Measurements from ENCODE around the gene CERS3.

CERS3 gene

DNA sequence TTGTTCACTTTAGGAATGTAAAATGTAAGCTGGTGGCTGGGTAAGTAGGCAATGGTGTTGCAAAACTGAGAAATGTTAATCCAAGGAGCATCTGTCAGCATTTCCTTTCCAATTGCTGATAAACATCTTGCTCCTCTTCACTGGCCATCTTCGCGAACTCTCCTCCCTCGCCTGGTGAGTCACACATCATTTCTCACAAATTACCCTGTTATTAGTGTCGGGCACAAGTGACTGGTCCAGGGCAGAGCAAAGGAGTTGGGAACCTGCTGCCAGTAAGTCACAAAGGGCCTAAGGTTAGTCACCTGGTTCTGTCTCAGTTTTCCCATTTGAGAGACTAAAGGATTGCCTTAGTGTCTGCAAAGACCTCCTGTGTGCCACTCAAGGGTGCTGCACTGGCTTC is 13.0 kb downstream of the CERS3 start:
- Histone ChIP-seq H3K9me3 (no peaks in the 10 kb centered on the region), H3K27ac (no peak overlapping the region), H3K27me3 (no peaks in the 10 kb centered on the region), H3K36me3 (no peaks in the 10 kb centered on the region), H3K4me1 (ENCODE audit: control insufficient read depth in 1 of 2, insufficient read depth in 1 of 2, low read depth in 1 of 2, low read length in 1 of 2) (peaks cover 43 to 56% of the 10 kb centered on the region in 2 experiments), H3K4me3 (ENCODE audit: low read depth in 1 of 2, low read length in 1 of 2) (no peak overlapping the region)
- TF ChIP-seq CTCF (IDR thresholded peaks at IDR 0.05) = no peak

DNA sequence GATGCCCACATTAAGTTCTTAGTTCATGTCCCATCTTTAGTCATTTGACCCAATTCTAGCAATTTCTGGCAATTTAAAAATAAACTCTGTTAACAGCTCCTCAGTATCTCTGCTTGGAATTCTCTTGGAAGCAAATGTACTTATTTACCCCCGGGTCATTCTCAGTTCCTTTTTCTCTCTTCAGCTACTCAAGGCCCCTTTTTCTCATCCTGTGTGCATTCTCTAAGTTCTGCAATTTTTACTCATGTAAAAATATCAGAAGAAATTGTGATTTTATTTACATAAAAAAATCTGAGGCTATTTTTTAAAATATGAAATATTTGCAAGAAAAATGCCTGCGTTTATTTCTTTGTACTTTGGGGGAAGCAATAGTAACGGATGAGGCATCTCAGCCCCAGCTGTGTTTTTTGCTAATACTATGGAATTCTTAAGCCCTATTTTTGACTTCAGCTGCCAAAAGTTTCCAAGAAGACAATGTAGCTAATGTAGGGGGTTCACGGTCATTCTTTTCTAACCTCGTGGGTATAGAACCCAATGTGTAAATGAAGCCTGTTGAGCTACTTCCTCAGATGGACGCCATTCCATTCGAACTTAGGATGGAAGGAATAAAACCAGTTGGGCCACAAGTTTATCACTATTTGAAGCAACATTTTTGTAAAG is 20.0 kb downstream of the CERS3 start:
- Histone ChIP-seq H3K36me3 (no peaks in the 10 kb centered on the region), H3K27me3 (peaks cover 5% of the 10 kb centered on the region), H3K4me3 (ENCODE audit: low read depth in 1 of 2, low read length in 1 of 2) (no peak overlapping the region), H3K9me3 (no peaks in the 10 kb centered on the region), H3K4me1 (ENCODE audit: control insufficient read depth in 1 of 2, insufficient read depth in 1 of 2, low read depth in 1 of 2, low read length in 1 of 2) (peaks cover 0 to 16% of the 10 kb centered on the region in 2 experiments), H3K27ac (no peak overlapping the region)
- no peak for TF ChIP-seq CTCF (IDR thresholded peaks at IDR 0.05)

- no peaks in the 10 kb centered on the region for H3K36me3 ChIP-seq
- H3K4me1 ChIP-seq (ENCODE audit: control insufficient read depth in 1 of 2, insufficient read depth in 1 of 2, low read depth in 1 of 2, low read length in 1 of 2) = peaks cover 0 to 16% of the 10 kb centered on the region in 2 experiments
- H3K4me3 ChIP-seq (ENCODE audit: low read depth in 1 of 2, low read length in 1 of 2) = no peak overlapping the region
- peaks cover 8% of the 10 kb centered on the region for H3K27me3 ChIP-seq
- no peaks in the 10 kb centered on the region for H3K9me3 ChIP-seq
- no peak for TF ChIP-seq CTCF (IDR thresholded peaks at IDR 0.05)
- H3K27ac ChIP-seq = no peak overlapping the region
Observed at GRCh38 chr15:100502651-100503050, 26.1 kb downstream of the CERS3 start.

DNA sequence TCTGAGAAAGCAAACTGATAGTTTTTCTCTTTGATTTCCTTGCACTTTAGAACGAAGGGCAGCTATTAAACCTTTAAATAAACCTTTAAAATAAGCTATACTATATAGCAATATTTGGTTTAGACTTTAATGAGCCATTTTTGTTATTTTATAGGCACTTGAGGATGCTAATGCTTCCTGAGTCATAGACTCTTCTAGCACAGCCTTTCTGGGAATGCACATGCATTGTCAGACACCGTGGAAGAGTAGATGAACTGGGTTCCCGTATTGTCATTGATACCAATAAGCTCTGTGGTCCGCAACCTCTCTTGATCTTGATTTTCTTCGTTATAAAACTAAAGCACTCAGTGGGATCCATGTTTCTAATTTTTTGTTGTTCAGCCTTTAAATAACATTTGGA is 27.6 kb downstream of the CERS3 start:
- Histone ChIP-seq H3K27ac (no peak overlapping the region), H3K36me3 (no peaks in the 10 kb centered on the region), H3K9me3 (no peaks in the 10 kb centered on the region), H3K4me1 (ENCODE audit: control insufficient read depth in 1 of 2, insufficient read depth in 1 of 2, low read depth in 1 of 2, low read length in 1 of 2) (peaks cover 0 to 10% of the 10 kb centered on the region in 2 experiments), H3K4me3 (ENCODE audit: low read depth in 1 of 2, low read length in 1 of 2) (no peak overlapping the region), H3K27me3 (peaks cover 23% of the 10 kb centered on the region)
- TF ChIP-seq CTCF (IDR thresholded peaks at IDR 0.05) = no peak

- H3K36me3 ChIP-seq = no peaks in the 10 kb centered on the region
- no peak overlapping the region for H3K27ac ChIP-seq
- TF ChIP-seq CTCF (IDR thresholded peaks at IDR 0.05) = no peak
- no peaks in the 10 kb centered on the region for H3K9me3 ChIP-seq
- peaks cover 30% of the 10 kb centered on the region for H3K27me3 ChIP-seq
- H3K4me3 ChIP-seq (ENCODE audit: low read depth in 1 of 2, low read length in 1 of 2) = no peak overlapping the region
- peaks cover 0 to 9% of the 10 kb centered on the region in 2 experiments for H3K4me1 ChIP-seq (ENCODE audit: control insufficient read depth in 1 of 2, insufficient read depth in 1 of 2, low read depth in 1 of 2, low read length in 1 of 2)
Observed at GRCh38 chr15:100500226-100500990, 28.3 kb downstream of the CERS3 start.
